H9 (cell line): ENCODE measurements around the gene LILRB3. TPM values are rescaled to one million over a fixed set of nuclear protein-coding genes. Genes with fewer than 3 reads are reported as not detected.
"Not testable (repeated sequence)": the region's sequence is repeated elsewhere in the genome, so short reads cannot be mapped to it uniquely, and the experiment has no call there.

Source experiments
- DNase-seq: peaks from one replicate; pipeline ENCODE4 v3.0.0-alpha.2; 2017
- H2AFZ ChIP-seq: one replicate; pipeline ENCODE4 v1.6.1; 2013; ENCODE audit warnings: mild to moderate bottlenecking, low read length, control low read depth, moderate library complexity
- H2AK5ac ChIP-seq: 2 replicates; pipeline ENCODE4 v1.6.1; 2013; ENCODE audit warnings: low read length, control low read depth, mixed read lengths; ENCODE audit not compliant: insufficient read length
- H2BK120ac ChIP-seq: one replicate; pipeline ENCODE4 v1.6.1; 2013; ENCODE audit warnings: low read depth, mild to moderate bottlenecking, low read length, control low read depth, inconsistent platforms; ENCODE audit not compliant: poor library complexity, severe bottlenecking
- H2BK12ac ChIP-seq: 2 replicates; pipeline ENCODE4 v1.6.1; 2013; ENCODE audit warnings: low read length, control low read depth, mixed read lengths, low read depth; ENCODE audit not compliant: insufficient read length
- H2BK15ac ChIP-seq: 2 replicates; pipeline ENCODE4 v1.6.1; 2013; ENCODE audit warnings: low read depth, low read length, control low read depth
- H2BK20ac ChIP-seq: one replicate; pipeline ENCODE4 v1.6.1; 2013; ENCODE audit warnings: low read depth, mild to moderate bottlenecking, low read length, control low read depth, inconsistent platforms; ENCODE audit not compliant: poor library complexity, severe bottlenecking
- H2BK5ac ChIP-seq: 2 replicates; pipeline ENCODE4 v1.6.1; 2013; ENCODE audit warnings: low read length, control low read depth, mixed read lengths; ENCODE audit not compliant: insufficient read length
- H3K14ac ChIP-seq: 2 replicates; pipeline ENCODE4 v1.6.1; 2013; ENCODE audit warnings: low read length, control low read depth; ENCODE audit not compliant: insufficient read depth
- H3K18ac ChIP-seq: 2 replicates; pipeline ENCODE4 v1.6.1; 2013; ENCODE audit warnings: low read depth, mild to moderate bottlenecking, mixed read lengths, low read length, control low read depth; ENCODE audit not compliant: insufficient read length
- H3K23ac ChIP-seq: 2 replicates; pipeline ENCODE4 v1.6.1; 2013; ENCODE audit warnings: low read length, control low read depth, mixed read lengths, low read depth; ENCODE audit not compliant: insufficient read length
- H3K23me2 ChIP-seq: 2 replicates; pipeline ENCODE4 v1.6.1; 2013; ENCODE audit warnings: low read depth, mild to moderate bottlenecking, mixed read lengths, low read length, control low read depth; ENCODE audit not compliant: insufficient read length, poor library complexity, severe bottlenecking
- H3K27ac ChIP-seq: 2 replicates; pipeline ENCODE4 v1.5.1; 2013; ENCODE audit warnings: low read length, control low read depth, mixed read lengths, low read depth; ENCODE audit not compliant: insufficient read length
- H3K27me3 ChIP-seq: 2 replicates; pipeline ENCODE4 v1.6.1; 2013; ENCODE audit warnings: low read length, control low read depth, inconsistent platforms; ENCODE audit not compliant: insufficient read depth
- H3K4ac ChIP-seq: 2 replicates; pipeline ENCODE4 v1.6.1; 2013; ENCODE audit warnings: low read depth, mild to moderate bottlenecking, control low read depth, inconsistent platforms, low read length, moderate library complexity
- H3K4me1 ChIP-seq: 2 replicates; pipeline ENCODE4 v1.6.1; 2013; ENCODE audit warnings: low read length, control low read depth, inconsistent platforms; ENCODE audit not compliant: insufficient read depth
- H3K4me2 ChIP-seq: 2 replicates; pipeline ENCODE4 v1.6.1; 2013; ENCODE audit warnings: low read length, control low read depth, mixed read lengths; ENCODE audit not compliant: insufficient read length, insufficient read depth
- H3K56ac ChIP-seq: 2 replicates; pipeline ENCODE4 v1.6.1; 2013; ENCODE audit warnings: low read depth, mild to moderate bottlenecking, mixed read lengths, low read length, control low read depth; ENCODE audit not compliant: insufficient read length
- H3K79me1 ChIP-seq: 2 replicates; pipeline ENCODE4 v1.6.1; 2013; ENCODE audit warnings: low read depth, mild to moderate bottlenecking, moderate library complexity, low read length, control low read depth, inconsistent platforms; ENCODE audit not compliant: insufficient read depth, poor library complexity, severe bottlenecking
- H3K79me2 ChIP-seq: 2 replicates; pipeline ENCODE4 v1.6.1; 2013; ENCODE audit warnings: low read length, control low read depth, inconsistent platforms; ENCODE audit not compliant: insufficient read depth
- H3K9ac ChIP-seq: 2 replicates; pipeline ENCODE4 v1.6.1; 2013; ENCODE audit warnings: low read length, control low read depth, mixed read lengths; ENCODE audit not compliant: insufficient read length; ENCODE audit errors: extremely low read depth
- H3K9me3 ChIP-seq: one replicate; pipeline ENCODE4 v1.6.1; 2013; ENCODE audit warnings: low read depth, low read length, inconsistent platforms; ENCODE audit not compliant: control insufficient read depth
- H3T11ph ChIP-seq: one replicate; pipeline ENCODE4 v1.6.1; 2013; ENCODE audit warnings: mild to moderate bottlenecking, low read length, control low read depth, inconsistent platforms
- H4K20me1 ChIP-seq: one replicate; pipeline ENCODE4 v1.6.1; 2013; ENCODE audit not compliant: control insufficient read depth, insufficient read length, insufficient read depth
- H4K5ac ChIP-seq: 2 replicates; pipeline ENCODE4 v1.6.1; 2013; ENCODE audit warnings: low read depth, mild to moderate bottlenecking, mixed read lengths, low read length, control low read depth; ENCODE audit not compliant: insufficient read length
- H4K8ac ChIP-seq: replicated peaks from 2 replicates; pipeline ENCODE4 v1.6.1; 2013; ENCODE audit warnings: low read length, control low read depth, mixed read lengths, low read depth; ENCODE audit not compliant: insufficient read length
- H4K91ac ChIP-seq: 2 replicates; pipeline ENCODE4 v1.6.1; 2013; ENCODE audit warnings: low read depth, mild to moderate bottlenecking, moderate library complexity, mixed read lengths, low read length, control low read depth; ENCODE audit not compliant: insufficient read length
- H3K27ac Mint-ChIP-seq, 3 experiments: 2 replicates in 2 of 3; 3 replicates in 1 of 3; pipeline ENCODE4 v1.8.0; 2020 to 2021; ENCODE audit warnings: mixed read lengths in 3 of 3, mild to moderate bottlenecking in 1 of 3, moderate library complexity in 1 of 3
- H3K27me3 Mint-ChIP-seq: 2 replicates; pipeline ENCODE4 v1.8.0; 2021; ENCODE audit warnings: low read depth, mild to moderate bottlenecking, moderate library complexity, mixed read lengths
- H3K36me3 Mint-ChIP-seq, 3 experiments: 2 replicates in 2 of 3; 3 replicates in 1 of 3; pipeline ENCODE4 v1.8.0; 2020 to 2021; ENCODE audit warnings: low read depth in 3 of 3, mixed read lengths in 3 of 3; ENCODE audit not compliant: insufficient read depth in 1 of 3
- H3K4me1 Mint-ChIP-seq, 2 experiments: 2 replicates each; pipeline ENCODE4 v1.8.0; 2020; ENCODE audit warnings: mixed read lengths in 2 of 2
- H3K4me3 Mint-ChIP-seq, 2 experiments: 2 replicates in 1 of 2; 3 replicates in 1 of 2; pipeline ENCODE4 v1.8.0; 2020 to 2021; ENCODE audit warnings: mild to moderate bottlenecking in 2 of 2, mixed read lengths in 2 of 2, moderate library complexity in 1 of 2
- H3K9me3 Mint-ChIP-seq, 2 experiments: 2 replicates in 1 of 2; 3 replicates in 1 of 2; pipeline ENCODE4 v1.8.0; 2020; ENCODE audit warnings: mild to moderate bottlenecking in 2 of 2, mixed read lengths in 2 of 2, moderate library complexity in 1 of 2
- WGBS: extraction: QIAGEN DNeasy Blood & Tissue Kit; methylation state at CpG from one replicate; pipeline ENCODE4 v1.1.7; 2013; ENCODE audit warnings: missing lambda C conversion rate, low lambda C conversion rate, mixed read lengths; ENCODE audit not compliant: insufficient read length; ENCODE audit errors: extremely low coverage; 5-methylcytosine and 5-hydroxymethylcytosine counted together
- total RNA-seq: library from RNA; stranded (reverse); gene quantifications from 2 replicates; pipeline ENCODE4 v1.2.1, GENCODE V29; 2021
- TF ChIP-seq, protein P1 (sequence below): fragments of 200-600 bp; sonication (generic); conservative IDR thresholded peaks from 3 replicates; pipeline ENCODE4 v1.8.0; 2021; ENCODE audit warnings: antibody characterized with exemption, mild to moderate bottlenecking

LILRB3 gene
- total RNA-seq, 1 experiment from 2014 or later: not detected

DNA sequence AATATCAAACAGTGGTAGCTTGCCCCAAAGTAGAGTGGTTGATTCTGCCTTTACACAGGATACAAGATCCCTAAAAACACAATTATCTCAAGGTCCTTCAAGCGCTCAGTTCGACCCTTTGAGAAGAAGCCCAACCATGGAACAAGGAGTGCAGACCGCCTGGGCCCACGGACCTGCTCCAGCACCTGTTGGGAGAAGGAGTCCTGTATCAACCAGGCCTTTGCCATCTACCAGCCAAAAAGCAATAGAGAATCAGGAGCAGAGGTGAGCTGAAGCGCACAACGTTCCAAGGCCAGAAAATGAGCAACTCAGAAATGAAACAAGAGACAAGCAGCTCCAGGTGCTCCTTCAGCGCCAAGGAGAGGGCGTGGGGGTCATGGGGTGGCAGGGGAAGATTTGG, 6.3 kb upstream of the LILRB3 start:
- no peak overlapping the region for H2AK5ac ChIP-seq
- H3K79me1 ChIP-seq: no peaks in the 10 kb centered on the region
- no peak overlapping the region for H2AFZ ChIP-seq
- no peak overlapping the region for H3K4ac ChIP-seq
- Mint-ChIP-seq H3K36me3 (no peaks in the 10 kb centered on the region), H3K9me3 (peaks cover 16 to 19% of the 10 kb centered on the region in 2 experiments), H3K27me3 (peaks cover 68% of the 10 kb centered on the region), H3K4me3 (no peak overlapping the region), H3K27ac (no peak overlapping the region; a peak in 1 of 7 replicates), H3K4me1 (peaks cover 2 to 3% of the 10 kb centered on the region in 2 experiments; a peak in 3 of 4 replicates)
- H3K27me3 ChIP-seq: peaks cover under 1% of the 10 kb centered on the region; the same call in 1 of the 2 replicates
- TF ChIP-seq, protein P1, sequence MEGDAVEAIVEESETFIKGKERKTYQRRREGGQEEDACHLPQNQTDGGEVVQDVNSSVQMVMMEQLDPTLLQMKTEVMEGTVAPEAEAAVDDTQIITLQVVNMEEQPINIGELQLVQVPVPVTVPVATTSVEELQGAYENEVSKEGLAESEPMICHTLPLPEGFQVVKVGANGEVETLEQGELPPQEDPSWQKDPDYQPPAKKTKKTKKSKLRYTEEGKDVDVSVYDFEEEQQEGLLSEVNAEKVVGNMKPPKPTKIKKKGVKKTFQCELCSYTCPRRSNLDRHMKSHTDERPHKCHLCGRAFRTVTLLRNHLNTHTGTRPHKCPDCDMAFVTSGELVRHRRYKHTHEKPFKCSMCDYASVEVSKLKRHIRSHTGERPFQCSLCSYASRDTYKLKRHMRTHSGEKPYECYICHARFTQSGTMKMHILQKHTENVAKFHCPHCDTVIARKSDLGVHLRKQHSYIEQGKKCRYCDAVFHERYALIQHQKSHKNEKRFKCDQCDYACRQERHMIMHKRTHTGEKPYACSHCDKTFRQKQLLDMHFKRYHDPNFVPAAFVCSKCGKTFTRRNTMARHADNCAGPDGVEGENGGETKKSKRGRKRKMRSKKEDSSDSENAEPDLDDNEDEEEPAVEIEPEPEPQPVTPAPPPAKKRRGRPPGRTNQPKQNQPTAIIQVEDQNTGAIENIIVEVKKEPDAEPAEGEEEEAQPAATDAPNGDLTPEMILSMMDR: no peak
- no peak overlapping the region for H3K9ac ChIP-seq
- H3K14ac ChIP-seq: no peak overlapping the region
- no peak overlapping the region for H3K27ac ChIP-seq
- H2BK15ac ChIP-seq: no peak overlapping the region
- no peak overlapping the region for H3T11ph ChIP-seq
- no peak overlapping the region for H3K56ac ChIP-seq
- no peak overlapping the region for H4K8ac ChIP-seq
- no peaks in the 10 kb centered on the region for H3K9me3 ChIP-seq
- no peak overlapping the region for H4K91ac ChIP-seq
- H4K5ac ChIP-seq: no peak overlapping the region
- no CpG with 5 or more reads among the region's 8 CpGs for WGBS
- H3K79me2 ChIP-seq: no peaks in the 10 kb centered on the region
- no peak overlapping the region for H2BK20ac ChIP-seq
- no peaks in the 10 kb centered on the region for H3K4me1 ChIP-seq
- H4K20me1 ChIP-seq: no peaks in the 10 kb centered on the region
- H3K23ac ChIP-seq: no peak overlapping the region
- H3K18ac ChIP-seq: no peak overlapping the region
- H2BK5ac ChIP-seq: no peak overlapping the region
- no peak overlapping the region for H2BK120ac ChIP-seq
- H3K4me2 ChIP-seq: no peak overlapping the region
- DNase-seq: no peak
- no peak overlapping the region for H2BK12ac ChIP-seq
- H3K23me2 ChIP-seq: no peaks in the 10 kb centered on the region

DNA sequence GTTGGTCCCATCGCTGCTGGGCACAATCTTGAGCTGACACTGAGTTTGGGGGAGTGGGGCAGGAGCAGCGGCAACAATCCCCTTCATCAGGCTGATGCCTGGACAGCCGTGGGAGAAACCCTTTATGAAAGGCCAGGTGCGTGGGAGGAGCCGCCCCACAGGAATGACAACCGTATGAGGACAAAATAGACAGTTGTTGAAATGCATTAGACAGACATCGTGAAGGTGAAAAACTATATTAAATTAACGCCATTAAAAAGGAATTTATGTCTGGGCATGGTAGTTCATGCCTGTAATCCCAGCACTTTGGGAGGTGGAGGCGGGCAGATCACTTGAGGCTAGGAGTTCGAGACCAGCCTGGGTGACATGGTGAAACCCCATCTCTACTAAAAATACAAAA, 1.8 kb upstream of the LILRB3 start:
- not testable (repeated sequence) for H3K79me1 ChIP-seq, H3K56ac ChIP-seq, H3K14ac ChIP-seq, H3K9ac ChIP-seq, H3K4ac ChIP-seq, H3K4me2 ChIP-seq, H2BK120ac ChIP-seq, H3K4me1 Mint-ChIP-seq, H2BK5ac ChIP-seq, H2AK5ac ChIP-seq, H3K27ac ChIP-seq, H3K4me1 ChIP-seq, H3K79me2 ChIP-seq, H2BK15ac ChIP-seq, H3K36me3 Mint-ChIP-seq, H3K27me3 ChIP-seq, H3K23ac ChIP-seq, H2BK20ac ChIP-seq, H3K27ac Mint-ChIP-seq, H4K8ac ChIP-seq, DNase-seq, H2AFZ ChIP-seq, H4K91ac ChIP-seq, H4K20me1 ChIP-seq, H3K18ac ChIP-seq, H4K5ac ChIP-seq, H3K4me3 Mint-ChIP-seq, H2BK12ac ChIP-seq, H3K23me2 ChIP-seq, H3K9me3 ChIP-seq, H3T11ph ChIP-seq
- H3K9me3 Mint-ChIP-seq: peaks cover 9 to 18% of the 10 kb centered on the region in 2 experiments
- H3K27me3 Mint-ChIP-seq: peaks cover 46% of the 10 kb centered on the region
- WGBS: no CpG with 5 or more reads among the region's 10 CpGs
